Smooth muscle cell (in vitro differentiated cells): ENCODE results near the gene CCR7. TPM values are rescaled to one million over a fixed set of nuclear protein-coding genes. Genes with fewer than 3 reads are reported as not detected.

Experiments used
- DNase-seq: peaks from one replicate; lab custom pipeline; 2025; ENCODE audit not compliant: unreplicated experiment; lab: John Stamatoyannopoulos, UW
- H2AFZ ChIP-seq: fragments of 200-600 bp; sonication (generic); 2 replicates; pipeline ENCODE4 v1.6.0; 2016; ENCODE audit warnings: antibody characterized with exemption, low read depth, mild to moderate bottlenecking
- H3F3A ChIP-seq: fragments of 200-600 bp; sonication (generic); 2 replicates; pipeline ENCODE4 v1.6.0; 2017; ENCODE audit warnings: antibody characterized with exemption, low read depth
- H3K27ac ChIP-seq: fragments of 200-600 bp; sonication (generic); 2 replicates; pipeline ENCODE4 v1.5.1; 2016; ENCODE audit warnings: low read depth, mild to moderate bottlenecking
- H3K27me3 ChIP-seq: fragments of 200-600 bp; sonication (generic); 2 replicates; pipeline ENCODE4 v1.6.1; 2016; ENCODE audit warnings: low read depth, mild to moderate bottlenecking
- H3K36me3 ChIP-seq: fragments of 200-600 bp; sonication (generic); 2 replicates; pipeline ENCODE4 v1.5.1; 2016; ENCODE audit warnings: low read depth
- H3K4me1 ChIP-seq: fragments of 200-600 bp; sonication (generic); 2 replicates; pipeline ENCODE4 v1.5.1; 2016; ENCODE audit warnings: low read depth
- H3K4me2 ChIP-seq: fragments of 200-600 bp; sonication (generic); 2 replicates; pipeline ENCODE4 v1.6.0; 2016; ENCODE audit warnings: mild to moderate bottlenecking
- H3K4me3 ChIP-seq: fragments of 200-600 bp; sonication (generic); 2 replicates; pipeline ENCODE4 v1.5.1; 2016; ENCODE audit warnings: mild to moderate bottlenecking
- H3K79me2 ChIP-seq: fragments of 200-600 bp; sonication (generic); 2 replicates; pipeline ENCODE4 v1.6.0; 2016; ENCODE audit warnings: low read depth, mild to moderate bottlenecking
- H3K9ac ChIP-seq: fragments of 200-600 bp; sonication (generic); 2 replicates; pipeline ENCODE4 v1.6.0; 2016; ENCODE audit warnings: low read depth
- H3K9me3 ChIP-seq: fragments of 200-600 bp; sonication (generic); replicated peaks from 2 replicates; pipeline ENCODE4 v1.5.1; 2016; ENCODE audit warnings: low read depth
- H4K20me1 ChIP-seq: fragments of 200-600 bp; sonication (generic); 2 replicates; pipeline ENCODE4 v1.6.0; 2016; ENCODE audit warnings: low read depth
- CTCF ChIP-seq: fragments of 200-600 bp; sonication (generic); IDR thresholded peaks from 2 replicates; pipeline ENCODE4 v1.5.1; 2017; ENCODE audit warnings: borderline replicate concordance, mild to moderate bottlenecking, antibody characterized with exemption; ENCODE audit not compliant: insufficient read depth, poor library complexity, severe bottlenecking
- WGBS: methylation state at CpG from one replicate; pipeline ENCODE4 v1.1.7; 2016; ENCODE audit warnings: low lambda C conversion rate; 5-methylcytosine and 5-hydroxymethylcytosine counted together
- polyA plus RNA-seq: library from polyadenylated mRNA; unstranded; fragments of >200 nt; fragmentation: Nextera tagmentation; extraction: Ambion mirVana; gene quantifications from 2 replicates; pipeline ENCODE4 v1.2.1, GENCODE V29; 2016
- total RNA-seq: library from RNA; depleted of rRNA; stranded (reverse); fragments of >200 nt; gene quantifications from 2 replicates; pipeline ENCODE4 v1.2.3, GENCODE V29; 2014

The CCR7 gene
- total and polyA plus RNA-seq, 2 experiments from 2014 or later = not detected

- H3K4me1 ChIP-seq = no peaks in the 10 kb centered on the region
- H3K9ac ChIP-seq = no peak overlapping the region
- no peak overlapping the region for H3K4me3 ChIP-seq
- no peaks in the 10 kb centered on the region for H4K20me1 ChIP-seq
- no peak for DNase-seq
- no peaks in the 10 kb centered on the region for H3K36me3 ChIP-seq
- no peak overlapping the region for H3K4me2 ChIP-seq
- no peak for TF ChIP-seq CTCF
- no peak overlapping the region for H3K27ac ChIP-seq
- H3F3A ChIP-seq = no peaks in the 10 kb centered on the region
- WGBS = 71% methylated on average over 11 of the region's 11 CpGs
- no peak overlapping the region for H2AFZ ChIP-seq
- no peaks in the 10 kb centered on the region for H3K27me3 ChIP-seq
- no peaks in the 10 kb centered on the region for H3K79me2 ChIP-seq
- no peaks in the 10 kb centered on the region for H3K9me3 ChIP-seq
These were observed 17.1 kb upstream of the CCR7 start for GRCh38 chr17:40582328-40582901.

- Histone ChIP-seq H2AFZ (no peak overlapping the region), H3K36me3 (no peaks in the 10 kb centered on the region), H3K4me3 (no peak overlapping the region), H3K4me2 (no peak overlapping the region), H3K9ac (no peak overlapping the region), H3K79me2 (no peaks in the 10 kb centered on the region), H3F3A (no peaks in the 10 kb centered on the region), H3K27ac (no peak overlapping the region), H3K27me3 (no peaks in the 10 kb centered on the region), H3K9me3 (no peaks in the 10 kb centered on the region), H3K4me1 (no peaks in the 10 kb centered on the region), H4K20me1 (no peaks in the 10 kb centered on the region)
- no peak for TF ChIP-seq CTCF
- no peak for DNase-seq
These were observed 14.9 kb upstream of the CCR7 start for GRCh38 chr17:40580140-40580539.

DNA sequence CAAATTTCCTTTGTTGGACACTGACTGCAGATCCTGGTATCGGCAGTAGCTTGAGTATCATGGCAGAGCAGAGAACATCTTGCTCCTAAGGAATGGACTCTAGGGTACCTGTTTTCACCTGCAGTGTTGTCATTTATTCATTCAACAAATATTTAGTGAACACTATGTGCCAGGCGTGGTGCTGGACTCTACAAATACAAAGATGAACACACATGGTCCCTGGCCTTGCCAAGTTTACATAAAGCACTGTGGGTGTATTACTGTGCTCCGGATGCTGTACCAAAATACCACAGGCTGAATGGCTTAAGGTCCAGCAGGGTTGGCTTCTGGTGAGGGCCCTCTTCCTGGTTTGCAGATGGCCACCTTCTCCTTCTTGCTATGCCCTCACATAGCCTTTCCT, 14.2 kb upstream of the CCR7 start:
- no peaks in the 10 kb centered on the region for H3K27me3 ChIP-seq
- no peaks in the 10 kb centered on the region for H3K36me3 ChIP-seq
- H3K27ac ChIP-seq = no peak overlapping the region
- H3K4me2 ChIP-seq = no peak overlapping the region
- H4K20me1 ChIP-seq = no peaks in the 10 kb centered on the region
- no peaks in the 10 kb centered on the region for H3K4me1 ChIP-seq
- H3F3A ChIP-seq = no peaks in the 10 kb centered on the region
- WGBS = 94% methylated on average over 3 of the region's 3 CpGs
- no peak overlapping the region for H3K9ac ChIP-seq
- no peak for DNase-seq
- TF ChIP-seq CTCF = no peak
- H2AFZ ChIP-seq = no peak overlapping the region
- H3K9me3 ChIP-seq = no peaks in the 10 kb centered on the region
- no peaks in the 10 kb centered on the region for H3K79me2 ChIP-seq
- no peak overlapping the region for H3K4me3 ChIP-seq

DNA sequence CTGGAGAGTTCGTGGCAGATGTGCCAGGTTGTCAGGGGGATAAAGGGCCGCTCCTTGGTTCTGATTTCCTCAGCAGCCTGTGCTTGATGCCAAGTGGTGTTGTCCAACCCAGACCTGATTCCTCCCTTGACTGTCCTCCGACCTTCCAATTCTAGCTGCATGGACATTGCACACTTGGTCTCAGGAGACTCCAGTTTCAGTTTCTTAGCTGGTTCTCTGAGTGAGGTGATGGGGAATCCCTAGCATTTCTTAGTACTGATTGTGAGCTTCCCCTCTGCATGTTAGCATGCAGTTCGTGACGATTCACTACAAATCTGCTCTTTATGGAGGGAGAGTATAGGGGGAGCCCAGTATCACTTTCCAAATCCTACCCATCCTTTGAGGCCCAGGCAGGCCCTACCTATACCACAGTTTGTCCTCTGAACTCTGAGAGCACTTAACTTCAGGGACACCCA, 12.4 kb upstream of the CCR7 start:
- Histone ChIP-seq H3K9me3 (peaks cover 6% of the 10 kb centered on the region), H3F3A (no peaks in the 10 kb centered on the region), H3K36me3 (no peaks in the 10 kb centered on the region), H2AFZ (no peak overlapping the region), H3K9ac (no peak overlapping the region), H3K4me3 (no peak overlapping the region), H3K4me2 (no peak overlapping the region), H3K27me3 (no peaks in the 10 kb centered on the region), H3K79me2 (no peaks in the 10 kb centered on the region), H3K4me1 (no peaks in the 10 kb centered on the region), H4K20me1 (no peaks in the 10 kb centered on the region), H3K27ac (no peak overlapping the region)
- no peak for DNase-seq
- WGBS = 87% methylated on average over 5 of the region's 5 CpGs
- no peak for TF ChIP-seq CTCF
